GM21529 (cell line): Measurements from ENCODE around the gene BCAP31.

Experiments
- ATAC-seq: cut with Tn5 transposase; IDR thresholded peaks from one replicate; pipeline ENCODE4 v1.9.1; 2021; ENCODE audit not compliant: unreplicated experiment

The BCAP31 gene

GRCh38 chrX:153657161-153657560, 67.0 kb downstream of the BCAP31 start:
- no peak for ATAC-seq

- no peak for ATAC-seq
Observed at GRCh38 chrX:153653556-153653955, 70.6 kb downstream of the BCAP31 start.

DNA sequence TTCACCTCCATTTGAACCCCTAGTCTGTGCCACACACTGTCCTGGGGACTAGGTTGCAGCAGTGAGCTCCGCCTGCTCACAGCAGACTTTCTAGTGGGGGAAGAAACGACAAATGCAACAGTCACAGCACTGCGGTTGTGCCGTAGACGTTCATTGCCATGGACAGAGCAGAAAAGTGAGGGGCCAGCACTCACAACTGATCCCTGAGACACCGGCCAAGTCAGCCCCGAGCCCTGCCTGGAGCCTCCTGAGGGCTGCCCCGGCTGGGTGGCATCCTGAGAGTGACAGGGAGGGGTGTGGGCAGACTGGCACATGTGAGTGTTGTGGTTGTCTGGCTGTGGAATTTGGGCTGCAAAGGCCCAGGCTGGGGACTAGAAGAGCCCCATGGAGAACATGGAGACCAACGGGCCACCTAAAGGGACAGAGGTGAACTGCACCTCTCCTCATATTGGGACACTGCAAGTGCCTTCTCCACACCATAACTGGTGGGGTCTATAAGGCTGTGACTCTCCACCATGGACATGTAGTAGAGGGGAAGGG, 72.6 kb downstream of the BCAP31 start:
- no peak for ATAC-seq

DNA sequence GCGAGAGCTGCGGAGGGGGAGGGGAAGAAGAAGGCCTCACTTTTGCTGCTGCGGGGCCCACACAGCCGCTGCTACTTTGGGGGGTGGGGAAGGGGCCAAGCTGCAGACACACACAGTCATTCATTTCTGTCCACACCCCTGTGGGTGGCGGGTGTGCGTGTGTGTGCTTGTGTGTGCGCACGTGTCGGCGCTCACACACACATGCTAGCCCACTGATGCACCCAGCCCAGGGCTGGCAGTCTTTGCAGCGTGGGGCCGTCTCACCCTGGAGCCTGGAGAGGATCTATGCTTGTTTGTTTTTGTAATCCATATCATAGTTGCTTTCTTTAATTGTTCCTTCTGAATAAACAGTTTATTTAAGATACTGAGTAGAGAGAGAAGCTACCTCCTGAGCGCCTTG, 73.2 kb downstream of the BCAP31 start:
- no peak for ATAC-seq
